ENCODE results near the gene MACF1.

DNA sequence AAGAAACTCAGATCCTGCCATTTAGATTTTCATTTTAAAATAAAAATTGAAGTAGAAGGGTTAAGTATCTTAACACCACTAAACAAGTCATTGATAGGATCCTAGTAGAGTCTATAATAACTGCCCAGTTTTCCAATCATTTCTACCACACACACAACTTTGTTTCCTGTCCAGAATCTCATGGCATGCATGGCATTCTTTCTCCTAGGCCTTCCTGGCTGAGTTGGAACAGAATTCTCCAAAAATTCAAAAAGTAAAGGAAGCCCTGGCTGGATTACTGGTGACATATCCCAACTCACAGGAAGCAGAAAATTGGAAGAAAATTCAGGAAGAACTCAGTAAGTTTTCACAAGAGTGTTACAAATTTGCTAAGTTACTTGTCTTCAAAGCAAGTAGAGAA is 175.5 kb downstream of the MACF1 start:
- TF ChIP-seq, protein P1, sequence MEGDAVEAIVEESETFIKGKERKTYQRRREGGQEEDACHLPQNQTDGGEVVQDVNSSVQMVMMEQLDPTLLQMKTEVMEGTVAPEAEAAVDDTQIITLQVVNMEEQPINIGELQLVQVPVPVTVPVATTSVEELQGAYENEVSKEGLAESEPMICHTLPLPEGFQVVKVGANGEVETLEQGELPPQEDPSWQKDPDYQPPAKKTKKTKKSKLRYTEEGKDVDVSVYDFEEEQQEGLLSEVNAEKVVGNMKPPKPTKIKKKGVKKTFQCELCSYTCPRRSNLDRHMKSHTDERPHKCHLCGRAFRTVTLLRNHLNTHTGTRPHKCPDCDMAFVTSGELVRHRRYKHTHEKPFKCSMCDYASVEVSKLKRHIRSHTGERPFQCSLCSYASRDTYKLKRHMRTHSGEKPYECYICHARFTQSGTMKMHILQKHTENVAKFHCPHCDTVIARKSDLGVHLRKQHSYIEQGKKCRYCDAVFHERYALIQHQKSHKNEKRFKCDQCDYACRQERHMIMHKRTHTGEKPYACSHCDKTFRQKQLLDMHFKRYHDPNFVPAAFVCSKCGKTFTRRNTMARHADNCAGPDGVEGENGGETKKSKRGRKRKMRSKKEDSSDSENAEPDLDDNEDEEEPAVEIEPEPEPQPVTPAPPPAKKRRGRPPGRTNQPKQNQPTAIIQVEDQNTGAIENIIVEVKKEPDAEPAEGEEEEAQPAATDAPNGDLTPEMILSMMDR (IDR thresholded peaks at IDR 0.05 in 8 of 11, conservative IDR thresholded peaks at IDR 0.05 in 3 of 11) = no peak
- no peak for TF ChIP-seq POLR2A (IDR thresholded peaks at IDR 0.05)
- TF ChIP-seq POLR2AphosphoS5 (IDR thresholded peaks at IDR 0.05) = no peak

Measured in spleen (tissue), 7 donors.